ENCODE measurements around the gene ROBO1. TPM values are rescaled to one million over a fixed set of nuclear protein-coding genes. Genes with fewer than 3 reads are reported as not detected.

The ROBO1 gene
- total and polyA plus RNA-seq, 4 donors: 1.0 to 30.3 (median 3.9) TPM

DNA sequence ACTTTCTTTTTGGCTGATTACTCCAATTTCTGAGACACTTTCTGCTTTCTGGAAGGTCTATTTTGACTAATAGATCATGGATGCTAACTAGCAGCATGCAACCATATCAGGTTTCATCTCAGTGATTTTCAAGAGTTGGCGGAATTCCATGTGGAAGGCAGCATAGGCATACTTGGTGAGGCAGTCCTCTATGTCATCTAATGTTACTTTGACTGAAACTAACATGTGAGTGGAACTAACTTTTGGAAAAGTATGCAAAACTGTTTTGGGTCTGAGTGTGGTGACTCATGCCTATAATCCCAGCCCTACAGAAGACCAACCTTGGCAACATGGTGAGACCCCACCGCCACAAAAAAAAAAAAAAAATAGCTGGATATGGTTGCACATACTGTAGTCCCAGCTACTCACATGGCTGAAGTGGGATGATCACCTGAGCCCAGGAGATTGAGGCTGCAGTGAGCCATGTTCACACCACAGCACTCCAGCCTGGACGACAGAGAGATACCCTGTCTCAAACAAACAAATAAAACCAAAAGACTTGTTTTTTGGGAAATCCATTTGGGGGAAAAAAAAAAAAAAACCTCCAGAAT is 1033.7 kb downstream of the ROBO1 start:
- DNase-seq (ENCODE audit: low spot score): no peak
- no peak overlapping the region for H3K9ac ChIP-seq (ENCODE audit: low read depth in 1 of 2, low read length in 2 of 2)
- H3K4me3 ChIP-seq (ENCODE audit: low read depth in 1 of 3, low read length in 3 of 3): no peak overlapping the region
- TF ChIP-seq YY1 (IDR thresholded peaks at IDR 0.05) (no peak), CTCF (IDR thresholded peaks at IDR 0.05; ENCODE audit: low read depth, low read length, missing input control) (no peak), FOXA2 (IDR thresholded peaks at IDR 0.05) (no peak), RXRA (IDR thresholded peaks at IDR 0.05) (no peak), HNF4G (IDR thresholded peaks at IDR 0.05) (no peak), JUND (IDR thresholded peaks at IDR 0.05) (no peak), GABPA (IDR thresholded peaks at IDR 0.05 in 1 of 2, conservative IDR thresholded peaks at IDR 0.05 in 1 of 2) (no peak), RAD21 (IDR thresholded peaks at IDR 0.05) (no peak), SP1 (IDR thresholded peaks at IDR 0.05) (no peak), MAX (IDR thresholded peaks at IDR 0.05) (no peak), FOXA1 (IDR thresholded peaks at IDR 0.05) (no peak), ZBTB33 (IDR thresholded peaks at IDR 0.05) (no peak), HNF4A (conservative IDR thresholded peaks at IDR 0.05) (no peak), NR2F2 (IDR thresholded peaks at IDR 0.05) (no peak), TAF1 (conservative IDR thresholded peaks at IDR 0.05) (no peak), EGR1 (IDR thresholded peaks at IDR 0.05; ENCODE audit: low read depth in 2 of 2) (no peak)
- TF ChIP-seq, protein P1, sequence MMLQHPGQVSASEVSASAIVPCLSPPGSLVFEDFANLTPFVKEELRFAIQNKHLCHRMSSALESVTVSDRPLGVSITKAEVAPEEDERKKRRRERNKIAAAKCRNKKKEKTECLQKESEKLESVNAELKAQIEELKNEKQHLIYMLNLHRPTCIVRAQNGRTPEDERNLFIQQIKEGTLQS (IDR thresholded peaks at IDR 0.05): no peak
- TF ChIP-seq, protein P2, sequence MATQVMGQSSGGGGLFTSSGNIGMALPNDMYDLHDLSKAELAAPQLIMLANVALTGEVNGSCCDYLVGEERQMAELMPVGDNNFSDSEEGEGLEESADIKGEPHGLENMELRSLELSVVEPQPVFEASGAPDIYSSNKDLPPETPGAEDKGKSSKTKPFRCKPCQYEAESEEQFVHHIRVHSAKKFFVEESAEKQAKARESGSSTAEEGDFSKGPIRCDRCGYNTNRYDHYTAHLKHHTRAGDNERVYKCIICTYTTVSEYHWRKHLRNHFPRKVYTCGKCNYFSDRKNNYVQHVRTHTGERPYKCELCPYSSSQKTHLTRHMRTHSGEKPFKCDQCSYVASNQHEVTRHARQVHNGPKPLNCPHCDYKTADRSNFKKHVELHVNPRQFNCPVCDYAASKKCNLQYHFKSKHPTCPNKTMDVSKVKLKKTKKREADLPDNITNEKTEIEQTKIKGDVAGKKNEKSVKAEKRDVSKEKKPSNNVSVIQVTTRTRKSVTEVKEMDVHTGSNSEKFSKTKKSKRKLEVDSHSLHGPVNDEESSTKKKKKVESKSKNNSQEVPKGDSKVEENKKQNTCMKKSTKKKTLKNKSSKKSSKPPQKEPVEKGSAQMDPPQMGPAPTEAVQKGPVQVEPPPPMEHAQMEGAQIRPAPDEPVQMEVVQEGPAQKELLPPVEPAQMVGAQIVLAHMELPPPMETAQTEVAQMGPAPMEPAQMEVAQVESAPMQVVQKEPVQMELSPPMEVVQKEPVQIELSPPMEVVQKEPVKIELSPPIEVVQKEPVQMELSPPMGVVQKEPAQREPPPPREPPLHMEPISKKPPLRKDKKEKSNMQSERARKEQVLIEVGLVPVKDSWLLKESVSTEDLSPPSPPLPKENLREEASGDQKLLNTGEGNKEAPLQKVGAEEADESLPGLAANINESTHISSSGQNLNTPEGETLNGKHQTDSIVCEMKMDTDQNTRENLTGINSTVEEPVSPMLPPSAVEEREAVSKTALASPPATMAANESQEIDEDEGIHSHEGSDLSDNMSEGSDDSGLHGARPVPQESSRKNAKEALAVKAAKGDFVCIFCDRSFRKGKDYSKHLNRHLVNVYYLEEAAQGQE (IDR thresholded peaks at IDR 0.05): no peak
- H3K4me1 ChIP-seq (ENCODE audit: control insufficient read depth in 4 of 4, insufficient read depth in 4 of 4, low read length in 3 of 4): no peaks in the 10 kb centered on the region
- H3K36me3 ChIP-seq (ENCODE audit: control insufficient read depth in 4 of 4, insufficient read depth in 3 of 4, low read depth in 1 of 4, low read length in 3 of 4): no peaks in the 10 kb centered on the region
- WGBS: 94% methylated on average over 3 of the region's 3 CpGs
- H3K27ac ChIP-seq (ENCODE audit: low read depth in 1 of 2, low read length in 2 of 2): no peak overlapping the region
- H3K27me3 ChIP-seq (ENCODE audit: control insufficient read depth in 4 of 4, insufficient read depth in 4 of 4, low read length in 3 of 4): no peaks in the 10 kb centered on the region
- H3K9me3 ChIP-seq (ENCODE audit: control insufficient read depth in 4 of 4, low read length in 3 of 4): no peaks in the 10 kb centered on the region
